ENCODE results near the gene EID2.
A peak's percentile ranks its signal among the peaks of the same experiment; 100 is the strongest.

Gene EID2

GRCh38 chr19:39539518-39540332 is at the start of gene EID2:
Gene EID2 (minus strand): TSS chr19:39540161. CDS start chr19:39540079, 82 bp downstream.
- peak; percentile 97 for DNase-seq

- no peak for DNase-seq
Measured at GRCh38 chr19:39588066-39588465, 48.1 kb upstream of the EID2 start.

GRCh38 chr19:39587496-39587895 is 47.5 kb upstream of the EID2 start:
- no peak for DNase-seq

- no peak for DNase-seq
Measured at GRCh38 chr19:39582891-39583625, 43.1 kb upstream of the EID2 start.

GRCh38 chr19:39582442-39582841 is 42.5 kb upstream of the EID2 start:
- no peak for DNase-seq

- no peak for DNase-seq
Measured at GRCh38 chr19:39568604-39569003, 28.6 kb upstream of the EID2 start.

GRCh38 chr19:39566064-39566463 is 26.1 kb upstream of the EID2 start:
- DNase-seq: no peak

GRCh38 chr19:39563408-39563807 is 23.4 kb upstream of the EID2 start:
- DNase-seq: no peak

GRCh38 chr19:39558624-39559117 is 18.7 kb upstream of the EID2 start:
- DNase-seq: no peak

- DNase-seq: no peak
Measured at GRCh38 chr19:39557811-39558623, 18.1 kb upstream of the EID2 start.

GRCh38 chr19:39555883-39556282 is 15.9 kb upstream of the EID2 start:
- DNase-seq: no peak

- DNase-seq: no peak
Measured at GRCh38 chr19:39554701-39555311, 14.8 kb upstream of the EID2 start.

- no peak for DNase-seq
Measured at GRCh38 chr19:39553082-39553652, 13.2 kb upstream of the EID2 start.

GRCh38 chr19:39550197-39550596 is 10.2 kb upstream of the EID2 start:
- no peak for DNase-seq

GRCh38 chr19:39546599-39546998 is 6.6 kb upstream of the EID2 start:
- no peak for DNase-seq

GRCh38 chr19:39544911-39545310 is 5.0 kb upstream of the EID2 start:
- DNase-seq: no peak

GRCh38 chr19:39544226-39544903 is 4.4 kb upstream of the EID2 start:
- peak; percentile 57 for DNase-seq

- DNase-seq: peak; percentile 43
Measured at GRCh38 chr19:39543477-39543857, 3.5 kb upstream of the EID2 start.

GRCh38 chr19:39542206-39542605 is 2.2 kb upstream of the EID2 start:
- DNase-seq: peak; percentile 37

GRCh38 chr19:39540333-39540673 is 342 bp upstream of the EID2 start:
- no peak for DNase-seq

- DNase-seq: no peak
Measured at GRCh38 chr19:39539165-39539517, 820 bp downstream of the EID2 start.

- no peak for DNase-seq
Measured at GRCh38 chr19:39533791-39534190, 6.2 kb downstream of the EID2 start.

All from activated CD8-positive, alpha-beta memory T cell treated with anti-CD3 and anti-CD28 coated beads for 24 hours (primary cell).